ENCODE measurements around the gene AFAP1.
A peak's percentile ranks its signal among the peaks of the same experiment; 100 is the strongest.

The AFAP1 gene

DNA sequence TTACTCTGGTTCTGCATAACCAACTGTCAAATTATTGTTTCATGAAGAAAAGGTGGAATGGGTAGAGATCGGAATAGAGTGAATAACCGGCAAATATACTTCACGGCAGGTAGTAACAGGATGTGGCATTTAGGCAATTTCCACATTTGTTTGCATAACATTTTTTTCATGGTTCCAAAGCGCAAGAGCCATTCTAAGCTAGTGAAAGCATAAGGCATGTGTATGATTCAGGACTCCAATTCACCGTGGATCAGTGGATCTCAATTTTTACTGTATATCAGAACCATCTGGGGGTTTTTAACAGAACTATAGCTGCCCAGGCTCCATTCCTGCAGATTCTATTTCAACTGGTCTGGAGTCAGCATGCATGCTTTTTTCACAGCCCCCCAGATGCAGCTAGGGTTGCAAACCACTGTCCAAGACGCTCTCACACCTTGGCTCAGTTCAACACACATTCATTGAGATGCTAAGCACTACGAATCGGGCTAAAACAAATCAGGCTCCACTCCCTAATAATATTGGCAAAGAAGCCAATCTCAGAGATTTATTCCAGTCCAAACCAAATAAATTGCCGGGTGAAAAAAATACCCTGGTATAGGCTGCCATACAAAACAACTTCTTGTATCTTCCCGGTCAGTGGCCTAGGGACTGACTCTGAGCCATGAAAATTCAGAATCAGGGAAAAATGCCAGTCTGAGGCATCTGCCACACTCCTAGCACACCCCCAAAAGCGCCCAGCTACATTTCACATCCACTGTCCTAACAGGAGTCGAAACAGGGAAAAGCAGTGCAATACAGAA lies 30.0 kb downstream of the AFAP1 start:
- Histone ChIP-seq H3K9me3 (ENCODE audit: control insufficient read depth, low read length) (no peaks in the 10 kb centered on the region), H3K4me1 (peaks cover 10% of the 10 kb centered on the region), H2AFZ (no peak overlapping the region), H3K79me2 (peaks cover 35% of the 10 kb centered on the region), H3K36me3 (ENCODE audit: control insufficient read depth, insufficient read depth, low read length) (no peaks in the 10 kb centered on the region), H3K27me3 (ENCODE audit: control insufficient read depth, insufficient read depth, low read length) (no peaks in the 10 kb centered on the region), H3K9ac (no peak overlapping the region), H3K4me3 (ENCODE audit: low read depth, low read length) (no peak overlapping the region), H3K4me2 (ENCODE audit: low read length) (no peak overlapping the region), H3K27ac (no peak overlapping the region)
- TF ChIP-seq CTCF (IDR thresholded peaks at IDR 0.05), result no peak

DNA sequence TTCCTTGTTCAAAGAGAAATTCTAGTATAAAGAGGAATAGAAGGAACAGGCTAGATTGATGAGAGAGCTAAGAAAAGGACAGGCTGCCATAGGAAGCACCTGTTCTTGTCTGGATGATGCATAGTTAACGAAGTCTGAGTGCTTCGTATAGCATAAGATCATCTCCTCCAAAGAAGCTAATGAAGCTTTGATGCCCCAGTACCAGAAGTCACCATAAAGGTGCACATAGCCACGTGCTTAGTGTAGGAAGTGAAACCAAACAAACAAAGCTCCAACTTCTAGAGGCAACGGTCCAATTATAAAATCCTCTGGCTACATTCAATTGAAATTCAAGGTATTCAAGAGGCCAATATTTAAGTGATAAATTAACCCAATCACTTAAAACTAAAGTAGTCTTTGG lies 31.0 kb downstream of the AFAP1 start:
- H3K79me2 ChIP-seq, result peaks cover 27% of the 10 kb centered on the region
- H3K27ac ChIP-seq, result no peak overlapping the region
- H3K4me2 ChIP-seq (ENCODE audit: low read length), result no peak overlapping the region
- no peak overlapping the region for H3K4me3 ChIP-seq (ENCODE audit: low read depth, low read length)
- H3K9ac ChIP-seq, result no peak overlapping the region
- no peak overlapping the region for H2AFZ ChIP-seq
- H3K9me3 ChIP-seq (ENCODE audit: control insufficient read depth, low read length), result no peaks in the 10 kb centered on the region
- no peaks in the 10 kb centered on the region for H3K27me3 ChIP-seq (ENCODE audit: control insufficient read depth, insufficient read depth, low read length)
- no peaks in the 10 kb centered on the region for H3K36me3 ChIP-seq (ENCODE audit: control insufficient read depth, insufficient read depth, low read length)
- TF ChIP-seq CTCF (IDR thresholded peaks at IDR 0.05), result no peak
- peaks cover 10% of the 10 kb centered on the region for H3K4me1 ChIP-seq

DNA sequence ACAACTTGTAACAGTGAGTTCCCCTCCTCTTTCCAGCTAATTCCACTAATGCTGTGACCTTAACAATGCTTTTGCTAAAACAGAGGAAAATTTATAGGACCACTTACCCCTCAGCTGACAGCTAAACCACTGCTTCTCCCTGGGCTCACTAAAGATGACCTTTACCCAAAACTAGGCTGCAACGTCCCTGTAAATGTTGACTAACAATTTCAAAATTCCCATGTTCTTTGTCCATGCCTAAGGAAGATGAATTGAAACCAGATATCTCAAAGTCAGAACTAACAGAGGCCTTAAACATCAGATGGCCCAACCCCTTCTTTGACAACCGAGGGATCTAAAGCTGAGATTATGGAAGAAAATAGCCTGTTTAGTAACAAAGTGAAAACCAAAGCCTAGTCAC lies 32.5 kb downstream of the AFAP1 start:
- no peak for TF ChIP-seq CTCF (IDR thresholded peaks at IDR 0.05)
- H3K27ac ChIP-seq, result no peak overlapping the region

GRCh38 chr4:7906171-7906701 lies 33.4 kb downstream of the AFAP1 start:
- no peaks in the 10 kb centered on the region for H3K36me3 ChIP-seq (ENCODE audit: control insufficient read depth, insufficient read depth, low read length)
- TF ChIP-seq CTCF (IDR thresholded peaks at IDR 0.05), result no peak
- no peak overlapping the region for H3K4me3 ChIP-seq (ENCODE audit: low read depth, low read length)
- H3K79me2 ChIP-seq, result peaks cover 11% of the 10 kb centered on the region
- H3K9ac ChIP-seq, result no peak overlapping the region
- H3K27ac ChIP-seq, result peak overlapping the region; percentile 24
- peak overlapping the region; percentile 14 for H3K4me2 ChIP-seq (ENCODE audit: low read length)
- H3K27me3 ChIP-seq (ENCODE audit: control insufficient read depth, insufficient read depth, low read length), result no peaks in the 10 kb centered on the region
- H3K4me1 ChIP-seq, result peaks cover 15% of the 10 kb centered on the region
- no peak overlapping the region for H2AFZ ChIP-seq
- H3K9me3 ChIP-seq (ENCODE audit: control insufficient read depth, low read length), result no peaks in the 10 kb centered on the region

More for the DNA sequence above, 32.5 kb downstream of the AFAP1 start:
- Histone ChIP-seq H3K9ac (no peak overlapping the region), H2AFZ (no peak overlapping the region), H3K4me3 (ENCODE audit: low read depth, low read length) (no peak overlapping the region), H3K27me3 (ENCODE audit: control insufficient read depth, insufficient read depth, low read length) (no peaks in the 10 kb centered on the region), H3K4me1 (peaks cover 10% of the 10 kb centered on the region), H3K9me3 (ENCODE audit: control insufficient read depth, low read length) (no peaks in the 10 kb centered on the region), H3K4me2 (ENCODE audit: low read length) (no peak overlapping the region), H3K79me2 (peaks cover 20% of the 10 kb centered on the region), H3K36me3 (ENCODE audit: control insufficient read depth, insufficient read depth, low read length) (no peaks in the 10 kb centered on the region)
